NT2/D1 (cell line): ENCODE measurements around the gene C10orf67.
A peak's percentile ranks its signal among the peaks of the same experiment; 100 is the strongest.

Source experiments
- DNase-seq: peaks from one replicate; pipeline ENCODE4 v3.0.0-alpha.2; 2011; ENCODE audit warnings: low read depth, low spot score
- H3K27me3 ChIP-seq: 2 replicates; pipeline ENCODE4 v1.6.0; 2011; ENCODE audit warnings: mild to moderate bottlenecking; ENCODE audit not compliant: insufficient read length, insufficient read depth
- H3K36me3 ChIP-seq: 2 replicates; pipeline ENCODE4 v1.6.1; 2011; ENCODE audit warnings: mild to moderate bottlenecking, low read length, mixed read lengths; ENCODE audit not compliant: insufficient read depth, insufficient read length
- H3K4me1 ChIP-seq: 2 replicates; pipeline ENCODE4 v1.5.1; 2011; ENCODE audit not compliant: insufficient read depth, insufficient read length
- H3K4me3 ChIP-seq: 2 replicates; pipeline ENCODE4 v1.5.1; 2011; ENCODE audit warnings: low read depth; ENCODE audit not compliant: insufficient read length
- H3K9ac ChIP-seq: 2 replicates; pipeline ENCODE4 v1.6.0; 2011; ENCODE audit warnings: low read depth; ENCODE audit not compliant: insufficient read length
- H3K9me3 ChIP-seq: 2 replicates; pipeline ENCODE4 v1.5.1; 2011; ENCODE audit warnings: mild to moderate bottlenecking, low read length; ENCODE audit not compliant: insufficient read depth
- SUZ12 ChIP-seq: IDR thresholded peaks from 2 replicates; pipeline ENCODE4 v1.6.1; 2011; ENCODE audit not compliant: insufficient read length, insufficient read depth; ENCODE audit errors: extremely low read depth
- YY1 ChIP-seq: IDR thresholded peaks from 2 replicates; pipeline ENCODE4 v1.6.1; 2011; ENCODE audit not compliant: insufficient read length, insufficient read depth
- ZNF274 ChIP-seq: IDR thresholded peaks from 2 replicates; pipeline ENCODE4 v1.6.1; 2011; ENCODE audit warnings: mild to moderate bottlenecking, low read depth, low read length

Gene C10orf67

DNA sequence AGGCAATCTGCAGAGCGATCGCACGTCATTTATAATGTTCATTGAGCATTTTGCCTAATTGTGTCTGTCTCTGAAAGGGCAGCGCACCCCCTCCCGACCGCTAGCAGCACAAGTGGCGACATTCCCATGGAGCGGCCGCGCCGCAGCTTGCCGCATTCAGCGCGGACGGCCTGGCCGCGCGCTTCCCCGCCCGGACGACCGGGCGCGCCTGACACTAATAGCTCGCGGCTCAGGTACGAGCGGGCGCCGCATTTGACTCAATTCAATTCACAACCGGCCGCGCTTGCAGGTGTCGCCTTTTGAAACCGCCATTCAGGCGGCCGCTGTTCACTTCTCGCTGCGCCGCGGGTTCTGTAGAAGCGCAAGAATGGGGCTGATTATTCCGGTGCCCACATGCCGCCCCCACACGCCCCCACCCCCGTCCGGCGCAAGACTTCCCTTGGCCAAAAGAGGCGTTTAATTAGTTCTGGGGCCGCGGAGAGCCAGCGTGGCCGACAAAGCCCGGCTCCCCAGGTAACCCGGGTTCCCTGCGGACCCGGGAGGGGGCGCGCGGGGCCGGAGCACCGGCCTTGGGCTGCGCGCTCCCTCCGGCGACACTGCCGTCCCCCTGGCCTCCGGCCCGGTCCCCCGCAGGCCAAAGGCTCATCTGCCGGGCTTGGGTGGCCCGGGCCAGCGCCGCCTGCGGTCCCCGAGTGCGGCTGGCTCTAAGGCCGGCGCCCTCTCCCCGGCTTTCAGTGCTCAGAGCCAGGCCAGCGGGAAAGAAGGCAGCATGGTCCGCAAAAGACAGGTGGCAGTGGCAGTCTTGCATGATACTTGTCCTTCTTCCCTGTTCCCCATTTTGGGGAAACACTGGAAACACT is 171.2 kb downstream of the C10orf67 start:
- Histone ChIP-seq H3K4me3 (peak overlapping the region; percentile 46), H3K9me3 (no peaks in the 10 kb centered on the region), H3K36me3 (no peaks in the 10 kb centered on the region), H3K9ac (peak overlapping the region; percentile 25), H3K4me1 (peaks cover 7% of the 10 kb centered on the region), H3K27me3 (peaks cover 100% of the 10 kb centered on the region)
- DNase-seq, result no peak
- TF ChIP-seq SUZ12 (no peak), YY1 (no peak), ZNF274 (no peak)

DNA sequence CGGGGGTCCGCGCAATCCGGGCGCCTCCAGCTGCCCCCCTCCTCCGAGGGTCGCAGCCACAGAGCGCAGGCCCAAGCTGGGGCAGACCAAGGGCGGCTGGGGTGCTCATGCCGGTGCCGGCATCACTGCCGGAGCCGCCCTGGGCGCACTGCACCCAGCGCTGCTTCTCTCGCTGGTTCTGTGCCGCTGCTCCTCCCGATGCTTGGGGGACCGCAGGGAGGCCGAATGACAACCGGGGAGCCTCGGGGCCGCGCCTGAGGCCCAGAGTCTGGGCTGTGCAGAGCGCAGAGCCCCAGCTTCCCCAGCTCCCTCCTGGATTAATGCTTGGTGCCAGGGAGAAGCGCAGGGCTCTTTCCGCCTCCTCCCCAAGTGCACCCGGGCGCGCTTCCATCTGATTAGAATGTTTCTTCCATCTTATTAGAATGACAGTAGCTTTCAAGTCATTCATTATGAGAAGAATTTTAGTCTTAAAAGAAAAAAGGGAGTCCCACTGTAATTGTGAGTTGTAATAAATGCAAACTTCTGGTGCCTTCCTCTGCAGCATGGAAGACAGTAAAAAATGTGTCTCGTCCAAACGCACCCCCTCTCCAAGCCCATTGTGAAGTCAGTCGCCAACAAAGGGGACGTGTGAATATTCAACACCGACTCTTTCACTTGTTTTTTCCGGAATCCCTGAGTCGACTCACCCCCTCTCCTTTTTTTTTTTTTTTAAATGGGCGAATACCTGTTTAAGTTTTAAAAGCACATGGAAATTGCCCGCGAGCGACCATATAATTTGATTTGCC is 172.0 kb downstream of the C10orf67 start:
- Histone ChIP-seq H3K4me3 (peak overlapping the region; percentile 46), H3K4me1 (peaks cover 7% of the 10 kb centered on the region), H3K9me3 (no peaks in the 10 kb centered on the region), H3K27me3 (peaks cover 99% of the 10 kb centered on the region), H3K36me3 (no peaks in the 10 kb centered on the region), H3K9ac (peak overlapping the region; percentile 47)
- no peak for DNase-seq
- TF ChIP-seq SUZ12, result peak; percentile 97
- TF ChIP-seq ZNF274, result no peak

GRCh38 chr10:23171232-23171876 is 173.2 kb downstream of the C10orf67 start:
- Histone ChIP-seq H3K9me3 (no peaks in the 10 kb centered on the region), H3K27me3 (peaks cover 93% of the 10 kb centered on the region), H3K9ac (no peak overlapping the region), H3K4me3 (no peak overlapping the region), H3K36me3 (no peaks in the 10 kb centered on the region), H3K4me1 (peaks cover 7% of the 10 kb centered on the region)
- TF ChIP-seq YY1 (no peak), SUZ12 (no peak), ZNF274 (no peak)
- DNase-seq, result no peak

DNA sequence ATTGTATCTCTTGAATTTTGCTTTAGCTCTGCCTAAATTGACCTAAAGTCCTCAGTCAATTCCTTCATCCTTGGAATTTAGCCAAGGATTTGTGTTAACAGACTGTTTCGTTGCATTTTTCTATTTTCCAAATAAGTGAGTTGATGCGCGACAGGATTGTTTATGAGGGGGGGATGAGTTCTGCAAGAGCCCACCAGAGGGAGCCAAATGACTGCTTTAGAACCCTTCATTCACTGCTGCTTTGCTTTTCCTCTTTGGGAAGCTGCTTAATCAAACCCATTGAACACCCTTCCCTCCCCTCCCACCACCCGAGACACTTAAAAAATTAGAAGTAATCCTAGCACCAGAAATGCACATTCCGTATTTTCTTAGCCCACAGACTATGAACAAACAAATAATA is 186.2 kb downstream of the C10orf67 start:
- Histone ChIP-seq H3K9ac (no peak overlapping the region), H3K27me3 (peaks cover 6% of the 10 kb centered on the region), H3K4me1 (no peaks in the 10 kb centered on the region), H3K36me3 (no peaks in the 10 kb centered on the region), H3K4me3 (no peak overlapping the region), H3K9me3 (no peaks in the 10 kb centered on the region)
- TF ChIP-seq YY1 (no peak), SUZ12 (no peak), ZNF274 (no peak)
- peak; percentile 49 for DNase-seq

- peak; percentile 39 for DNase-seq
- H3K9me3 ChIP-seq, result no peaks in the 10 kb centered on the region
- no peak overlapping the region for H3K9ac ChIP-seq
- peaks cover 6% of the 10 kb centered on the region for H3K27me3 ChIP-seq
- H3K4me3 ChIP-seq, result no peak overlapping the region
- TF ChIP-seq ZNF274, result no peak
- TF ChIP-seq SUZ12, result no peak
- TF ChIP-seq YY1, result no peak
- no peaks in the 10 kb centered on the region for H3K4me1 ChIP-seq
- no peaks in the 10 kb centered on the region for H3K36me3 ChIP-seq
Measured at GRCh38 chr10:23157691-23158369, 186.8 kb downstream of the C10orf67 start.

GRCh38 chr10:23157239-23157681 is 187.3 kb downstream of the C10orf67 start:
- Histone ChIP-seq H3K9me3 (no peaks in the 10 kb centered on the region), H3K4me3 (no peak overlapping the region), H3K36me3 (no peaks in the 10 kb centered on the region), H3K9ac (no peak overlapping the region), H3K27me3 (peaks cover 6% of the 10 kb centered on the region), H3K4me1 (no peaks in the 10 kb centered on the region)
- DNase-seq, result no peak
- TF ChIP-seq YY1 (no peak), SUZ12 (no peak), ZNF274 (no peak)
